KBM-7 (cell line): ENCODE data around the gene HDAC3.

Experiments
- DNase-seq: peaks from one replicate; pipeline ENCODE4 v3.0.0-alpha.2; 2015
- in situ Hi-C: fragments of 300-500 bp; cut with MboI; formaldehyde crosslinking; loops from 2 replicates; pipeline ENCODE4 v1.14.3; 2020; ENCODE audit warnings: low sequenced_read_pairs, low pct_unique_long_range_greater_than_20kb, mixed read lengths

Gene HDAC3

DNA sequence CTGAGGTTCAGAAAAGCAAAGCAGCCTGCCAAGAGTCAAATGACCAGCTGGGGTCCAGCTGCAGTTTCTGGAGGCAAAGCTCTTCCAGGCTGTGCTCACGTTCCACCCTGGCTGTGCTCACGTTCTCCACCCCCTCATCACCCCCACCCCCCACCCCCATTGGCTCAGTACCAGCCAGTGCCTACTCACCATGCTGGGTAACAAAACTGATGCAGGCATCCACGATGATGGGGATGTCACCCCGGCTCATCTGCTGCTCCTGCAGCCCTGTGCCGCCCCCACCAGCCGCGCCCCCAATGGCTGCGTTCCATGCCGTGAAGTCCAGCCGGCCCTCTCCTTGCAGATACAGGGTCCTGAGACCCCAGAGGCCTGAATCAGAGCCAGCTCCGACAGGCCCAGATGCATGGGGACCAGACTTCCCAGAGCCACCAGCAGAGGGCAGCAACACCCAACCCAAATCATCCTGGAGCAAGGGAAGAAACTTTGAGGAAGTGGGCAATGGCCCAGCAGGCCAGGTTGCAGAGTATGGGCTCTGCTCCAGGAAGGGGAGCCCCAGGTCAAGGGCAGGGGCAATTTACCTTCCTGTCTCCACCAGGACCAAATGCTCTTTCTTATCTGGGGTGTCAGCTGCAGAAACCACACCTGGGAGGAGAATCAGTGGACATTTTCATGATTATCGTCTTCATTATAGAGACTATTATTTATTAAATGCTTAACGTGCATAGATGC, 28.2 kb upstream of the HDAC3 start:
- DNase-seq, result peak; percentile 82
- in situ Hi-C loops, result no loop called here

DNA sequence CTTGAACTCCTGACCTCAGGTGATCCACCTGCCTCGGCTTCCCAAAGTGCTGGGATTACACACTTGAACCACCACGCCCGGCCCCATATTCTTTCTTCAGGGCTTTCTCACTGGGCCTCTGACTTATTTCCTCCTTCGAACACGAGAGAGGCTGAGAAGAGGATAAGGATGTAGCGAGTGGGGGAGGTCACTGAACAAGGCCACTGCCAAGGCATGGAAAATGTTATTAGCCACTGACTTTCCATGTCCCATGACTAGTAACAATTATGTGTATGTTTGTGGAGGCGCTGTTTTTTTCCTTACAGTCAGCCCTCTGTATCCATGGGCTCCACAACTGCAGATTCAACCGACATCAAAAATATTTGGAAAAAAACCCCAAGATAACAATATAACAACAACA, 26.9 kb upstream of the HDAC3 start:
- in situ Hi-C loops, result no loop called here
- DNase-seq, result no peak

DNA sequence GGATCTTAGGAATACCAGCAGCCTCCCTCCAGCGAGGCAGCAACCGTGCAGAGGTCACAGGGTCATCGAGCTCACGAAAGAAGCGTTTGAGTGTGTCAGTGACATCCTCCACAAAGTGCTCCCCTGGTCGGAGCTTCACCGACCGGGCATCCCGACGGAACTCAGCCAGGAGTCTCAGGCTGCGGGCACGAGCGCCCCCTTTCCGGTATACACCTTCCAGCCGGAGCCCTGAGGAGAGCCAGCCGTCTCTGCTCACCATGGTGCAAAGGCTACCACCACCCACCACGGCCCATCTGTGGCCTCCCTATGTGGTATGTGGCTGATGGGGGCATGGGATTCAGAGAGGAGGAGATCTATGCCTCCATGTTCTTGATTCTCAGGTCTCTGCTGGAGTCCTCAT, 25.4 kb upstream of the HDAC3 start:
- no peak for DNase-seq
- in situ Hi-C loops, result no loop called here

- in situ Hi-C loops, result no loop called here
- no peak for DNase-seq
Observed at GRCh38 chr5:141657937-141658545, 21.4 kb upstream of the HDAC3 start.

- DNase-seq, result no peak
- in situ Hi-C loops, result no loop called here
Observed at GRCh38 chr5:141657404-141657803, 20.8 kb upstream of the HDAC3 start.

- in situ Hi-C loops, result no loop called here
Observed at GRCh38 chr5:141656396-141656795, 19.7 kb upstream of the HDAC3 start.

GRCh38 chr5:141655020-141655419, 18.4 kb upstream of the HDAC3 start:
- in situ Hi-C loops, result no loop called here

More at GRCh38 chr5:141656396-141656795, 19.7 kb upstream of the HDAC3 start:
- no peak for DNase-seq

GRCh38 chr5:141654298-141654697, 17.6 kb upstream of the HDAC3 start:
- no peak for DNase-seq
- in situ Hi-C loops, result no loop called here

More at GRCh38 chr5:141655020-141655419, 18.4 kb upstream of the HDAC3 start:
- no peak for DNase-seq

GRCh38 chr5:141651728-141652105, 15.1 kb upstream of the HDAC3 start:
- DNase-seq, result no peak
- in situ Hi-C loops, result no loop called here

- in situ Hi-C loops, result no loop called here
- peak; percentile 61 for DNase-seq
Observed at GRCh38 chr5:141650851-141651727, 14.4 kb upstream of the HDAC3 start, which contains the start of gene FCHSD1. TSS of gene FCHSD1 (minus strand) at chr5:141651418. CDS start at chr5:141651368, 50 bp downstream.

DNA sequence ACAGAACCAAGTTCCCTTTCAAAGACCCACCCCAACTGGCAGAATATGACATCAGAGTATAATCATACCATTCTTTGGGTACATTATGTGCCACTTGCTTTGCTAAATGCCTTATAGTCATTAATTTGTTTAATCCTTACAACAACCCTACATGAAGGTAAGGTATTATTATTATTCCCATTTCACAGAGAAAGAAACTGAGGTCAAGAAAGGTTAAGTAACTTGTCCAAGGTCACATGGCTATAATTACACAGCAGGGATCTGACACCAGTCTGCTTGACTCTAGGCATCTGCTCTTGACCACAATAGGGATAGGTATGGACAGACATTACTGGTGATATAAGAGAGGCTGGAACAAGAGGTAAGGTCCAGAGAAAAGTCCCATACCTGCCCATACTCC, 13.3 kb upstream of the HDAC3 start:
- in situ Hi-C loops, result no loop called here
- no peak for DNase-seq

DNA sequence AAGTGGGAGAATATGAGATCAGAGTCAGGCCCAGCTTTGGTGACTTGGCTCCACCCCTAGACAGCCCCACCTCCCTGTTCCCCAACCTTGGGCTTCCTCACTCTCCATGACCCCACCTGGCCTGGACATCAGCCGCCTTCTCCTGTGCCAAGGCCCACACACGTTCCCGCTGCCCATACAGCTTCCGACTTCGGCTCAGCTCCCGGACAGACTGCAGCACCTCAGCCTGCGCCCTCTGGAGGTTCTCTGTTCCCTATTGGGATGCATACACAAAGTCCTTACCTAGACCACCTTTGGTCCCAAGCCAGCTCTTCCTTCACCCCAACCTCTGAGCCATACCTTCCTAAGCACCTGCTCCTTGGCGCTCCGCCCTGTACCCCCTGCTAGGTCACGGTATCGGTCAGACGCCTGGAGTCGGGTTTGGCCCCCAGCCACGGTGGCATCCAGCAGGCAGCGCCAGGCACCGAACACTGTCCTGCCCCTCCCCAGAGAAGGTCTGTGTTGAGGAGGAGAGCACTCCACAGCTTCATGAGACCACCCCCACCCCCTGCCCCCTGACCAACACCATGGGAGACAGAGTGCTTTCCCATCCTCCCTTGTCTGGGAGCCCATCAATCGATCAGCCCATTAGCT, 12.5 kb upstream of the HDAC3 start:
- in situ Hi-C loops, result no loop called here
- DNase-seq, result no peak

- no peak for DNase-seq
- in situ Hi-C loops, result no loop called here
Observed at GRCh38 chr5:141647851-141648250, 11.2 kb upstream of the HDAC3 start.

DNA sequence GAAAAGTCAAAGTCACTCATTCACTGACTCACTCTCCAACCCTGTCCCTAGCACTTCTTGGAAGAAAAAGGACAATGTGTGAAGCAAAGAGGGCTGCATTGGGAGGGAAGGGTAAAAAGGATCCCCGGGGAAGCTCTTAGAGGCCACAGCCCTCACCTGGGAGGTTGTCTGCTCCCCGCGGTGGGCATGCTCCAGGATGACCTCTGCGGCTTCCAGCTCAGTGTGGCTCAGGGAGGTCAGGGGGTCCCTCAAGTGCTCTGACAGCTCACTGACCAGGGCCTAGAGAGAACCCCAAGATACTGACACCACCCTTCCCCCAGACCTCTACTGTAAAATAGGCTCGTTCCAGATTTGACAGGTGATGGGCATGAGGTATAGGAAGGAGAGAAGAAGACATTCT, 10.6 kb upstream of the HDAC3 start:
- no peak for DNase-seq
- in situ Hi-C loops, result no loop called here

DNA sequence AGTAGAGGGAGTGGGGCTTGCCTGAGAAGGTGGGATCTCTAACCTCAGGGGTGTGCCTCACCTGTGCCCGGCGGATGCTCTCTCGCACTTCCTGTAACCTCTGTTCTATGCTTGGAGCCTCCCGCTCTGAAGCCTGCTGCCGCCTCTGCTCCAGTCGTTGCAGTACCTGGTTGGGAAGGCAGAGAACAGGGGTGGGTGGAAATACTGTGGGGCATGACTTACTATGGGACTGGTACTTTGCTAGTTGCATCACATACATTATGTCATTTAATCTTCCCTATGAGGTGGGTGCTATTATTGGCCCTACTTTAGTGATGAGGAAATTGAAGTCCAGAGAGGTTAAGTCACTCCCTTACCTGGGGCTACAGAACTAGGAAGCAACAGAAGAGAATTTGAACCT, 9.4 kb upstream of the HDAC3 start:
- in situ Hi-C loops, result no loop called here
- no peak for DNase-seq

GRCh38 chr5:141641634-141642267, 5.1 kb upstream of the HDAC3 start:
- in situ Hi-C loops, result no loop called here
- peak; percentile 34 for DNase-seq

DNA sequence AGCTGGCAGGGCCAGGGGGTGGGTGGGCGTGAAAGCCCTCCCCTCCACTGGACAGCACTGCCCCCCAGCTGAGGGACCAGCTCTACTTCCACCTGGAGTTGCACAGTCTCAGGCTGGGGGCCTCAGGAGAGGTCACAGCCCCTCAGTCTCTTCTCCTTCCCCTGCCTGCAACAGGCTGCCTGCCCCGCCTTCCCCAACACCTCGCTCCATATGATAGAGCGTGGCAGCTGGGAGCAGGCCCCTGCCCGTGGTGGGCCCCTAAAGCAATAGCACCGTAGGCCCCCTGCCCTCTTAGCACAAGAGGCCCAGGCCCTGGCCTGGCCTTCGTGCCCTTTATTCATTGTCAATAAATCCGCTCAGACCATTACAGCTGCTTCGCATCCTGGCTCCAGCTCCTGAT, 4.0 kb upstream of the HDAC3 start:
- in situ Hi-C loops, result no loop called here
- no peak for DNase-seq

GRCh38 chr5:141640051-141640415, 3.4 kb upstream of the HDAC3 start:
- DNase-seq, result no peak
- in situ Hi-C loops, result no loop called here

DNA sequence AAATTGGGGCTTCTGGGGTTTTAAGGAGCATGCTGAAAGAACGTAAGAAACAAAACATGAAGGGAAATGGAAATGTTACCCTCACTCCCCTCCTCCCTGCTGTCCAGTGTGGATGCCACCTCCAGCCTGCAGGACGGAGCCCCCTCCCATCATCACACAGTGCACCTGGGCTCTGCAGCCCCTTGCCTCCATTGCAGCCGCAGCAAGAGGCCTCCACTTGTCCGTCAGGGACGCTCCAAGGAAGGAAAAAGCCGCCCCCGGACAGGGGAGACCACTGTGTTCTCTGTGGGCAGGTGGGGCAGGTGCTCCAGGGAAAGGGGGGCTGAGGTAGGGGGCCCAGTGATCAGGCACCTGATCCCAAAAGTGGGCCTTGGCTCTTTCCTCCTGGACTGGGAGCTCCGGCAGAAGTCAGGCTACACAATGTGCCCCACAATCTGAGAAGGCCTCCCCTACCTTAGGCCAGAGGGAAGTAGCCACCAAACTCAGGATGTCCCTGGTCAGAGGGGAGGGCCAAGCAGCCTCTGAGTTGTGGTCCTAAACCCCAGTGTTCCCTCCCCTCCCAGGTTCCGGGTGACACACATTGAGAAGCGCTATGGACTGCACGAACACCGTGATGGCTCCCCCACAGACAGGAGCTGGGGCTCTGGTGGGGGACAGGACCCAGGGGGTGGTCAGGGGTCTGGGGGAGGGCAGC, 2.9 kb upstream of the HDAC3 start:
- in situ Hi-C loops, result no loop called here
- DNase-seq, result no peak
